Endodermal cell (in vitro differentiated cells): ENCODE results near the gene SMAD3. TPM values are rescaled to one million over a fixed set of nuclear protein-coding genes. Genes with fewer than 3 reads are reported as not detected.

ENCODE experiments used
- DNase-seq: peaks from one replicate; pipeline ENCODE4 v3.0.0-alpha.2; 2017
- H3K27ac ChIP-seq: 2 replicates; pipeline ENCODE4 v1.5.1; 2013; ENCODE audit warnings: mild to moderate bottlenecking, low read depth, low read length, moderate library complexity
- H3K27me3 ChIP-seq: 2 replicates; pipeline ENCODE4 v1.6.1; 2013; ENCODE audit warnings: mild to moderate bottlenecking, low read length, moderate library complexity; ENCODE audit not compliant: insufficient read depth, control insufficient read depth, poor library complexity, severe bottlenecking
- H3K36me3 ChIP-seq: 2 replicates; pipeline ENCODE4 v1.7.0; 2013; ENCODE audit warnings: mild to moderate bottlenecking, low read length, moderate library complexity; ENCODE audit not compliant: control insufficient read depth, insufficient read depth
- H3K4me1 ChIP-seq: one replicate; pipeline ENCODE4 v1.7.0; 2013; ENCODE audit warnings: low read length; ENCODE audit not compliant: control insufficient read depth, insufficient read depth
- H3K4me3 ChIP-seq: 2 replicates; pipeline ENCODE4 v1.5.1; 2013; ENCODE audit warnings: mild to moderate bottlenecking, low read length, moderate library complexity
- H3K9ac ChIP-seq: 2 replicates; pipeline ENCODE4 v1.6.1; 2013; ENCODE audit warnings: mild to moderate bottlenecking, low read length, moderate library complexity; ENCODE audit not compliant: poor library complexity, severe bottlenecking; ENCODE audit errors: extremely low read depth
- H3K9me3 ChIP-seq: 2 replicates; pipeline ENCODE4 v1.6.1; 2013; ENCODE audit warnings: mild to moderate bottlenecking, low read length, moderate library complexity; ENCODE audit not compliant: control insufficient read depth
- H3K27ac Mint-ChIP-seq: 2 replicates; pipeline ENCODE4 v1.8.0; 2020; ENCODE audit warnings: mixed read lengths
- H3K27me3 Mint-ChIP-seq: 2 replicates; pipeline ENCODE4 v1.8.0; 2021; ENCODE audit warnings: mild to moderate bottlenecking, mixed read lengths; ENCODE audit not compliant: insufficient read depth
- H3K36me3 Mint-ChIP-seq: 2 replicates; pipeline ENCODE4 v1.8.0; 2020; ENCODE audit warnings: low read depth, mixed read lengths
- H3K4me1 Mint-ChIP-seq: 2 replicates; pipeline ENCODE4 v1.8.0; 2020; ENCODE audit warnings: mixed read lengths
- H3K4me3 Mint-ChIP-seq: 2 replicates; pipeline ENCODE4 v1.8.0; 2020; ENCODE audit warnings: mild to moderate bottlenecking, moderate library complexity, mixed read lengths
- H3K9me3 Mint-ChIP-seq: 2 replicates; pipeline ENCODE4 v1.8.0; 2020; ENCODE audit warnings: mild to moderate bottlenecking, mixed read lengths
- WGBS, 2 experiments: methylation state at CpG; one replicate each; pipeline versions ENCODE4 v1.1.5 to v1.1.7; 2013; ENCODE audit warnings: missing lambda C conversion rate in 2 of 2, mixed read lengths in 1 of 2; ENCODE audit not compliant: insufficient coverage in 1 of 2, insufficient read length in 1 of 2; 5-methylcytosine and 5-hydroxymethylcytosine counted together
- total RNA-seq, 2 donors: library from RNA; stranded (reverse); fragmentation: NEBNext Ultra II Directional in 1 of 2; extraction: Animal tissue kit (Norgen Biotek cat#: 25700) in 1 of 2; gene quantifications; 2 replicates in 1 of 2; 3 replicates in 1 of 2; pipeline ENCODE4 v1.2.1, GENCODE V29; 2021
- TF ChIP-seq, protein P1 (sequence below): fragments of 200-600 bp; sonication (generic); conservative IDR thresholded peaks from 2 replicates; pipeline ENCODE4 v1.5.0; 2021; ENCODE audit warnings: antibody characterized with exemption, mild to moderate bottlenecking

Gene SMAD3
- total RNA-seq, 2 donors from 2014 or later: 7.8 to 9.6 TPM

DNA sequence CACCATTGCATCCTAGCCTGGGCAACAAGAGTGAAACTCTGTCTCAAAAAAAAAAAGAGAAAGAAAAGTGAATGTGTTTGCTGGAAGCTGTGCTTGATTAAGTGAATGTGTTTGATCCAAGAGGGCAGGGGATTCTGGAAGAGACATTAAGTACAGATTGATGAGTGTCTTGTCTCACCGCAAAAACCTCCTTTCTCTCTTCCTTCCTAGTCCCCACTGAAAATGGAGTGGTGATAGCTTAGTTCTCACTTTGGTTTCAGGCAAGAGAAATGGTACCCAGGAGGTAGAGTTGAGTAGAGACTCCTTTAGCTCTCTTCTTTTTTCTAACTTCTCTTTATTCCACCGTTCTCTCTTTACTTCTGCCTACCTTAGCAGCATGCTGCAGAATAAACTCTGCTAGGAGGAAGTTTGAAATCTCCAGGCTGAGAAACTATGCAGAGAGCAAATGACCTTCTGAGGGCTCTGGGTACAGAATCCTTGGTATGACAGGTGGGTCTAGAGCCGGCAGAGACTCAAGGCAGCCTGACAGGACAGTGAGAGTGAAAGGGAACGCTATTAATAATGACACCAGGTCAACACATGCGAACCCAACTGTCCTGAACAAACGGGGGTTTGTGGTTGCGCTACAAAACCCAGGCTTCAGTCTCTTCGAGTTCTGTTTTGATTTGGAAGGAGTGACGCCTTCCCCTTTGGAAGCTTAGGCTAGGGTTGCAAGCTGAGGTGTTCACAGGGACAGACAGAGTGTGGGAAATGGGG is 74.9 kb downstream of the SMAD3 start:
- whole genome bisulfite sequencing, 2 experiments: 89 to 92% methylated on average over 6 to 9 of the region's 9 CpGs
- H3K4me1 Mint-ChIP-seq: peaks cover 51% of the 10 kb centered on the region

DNA sequence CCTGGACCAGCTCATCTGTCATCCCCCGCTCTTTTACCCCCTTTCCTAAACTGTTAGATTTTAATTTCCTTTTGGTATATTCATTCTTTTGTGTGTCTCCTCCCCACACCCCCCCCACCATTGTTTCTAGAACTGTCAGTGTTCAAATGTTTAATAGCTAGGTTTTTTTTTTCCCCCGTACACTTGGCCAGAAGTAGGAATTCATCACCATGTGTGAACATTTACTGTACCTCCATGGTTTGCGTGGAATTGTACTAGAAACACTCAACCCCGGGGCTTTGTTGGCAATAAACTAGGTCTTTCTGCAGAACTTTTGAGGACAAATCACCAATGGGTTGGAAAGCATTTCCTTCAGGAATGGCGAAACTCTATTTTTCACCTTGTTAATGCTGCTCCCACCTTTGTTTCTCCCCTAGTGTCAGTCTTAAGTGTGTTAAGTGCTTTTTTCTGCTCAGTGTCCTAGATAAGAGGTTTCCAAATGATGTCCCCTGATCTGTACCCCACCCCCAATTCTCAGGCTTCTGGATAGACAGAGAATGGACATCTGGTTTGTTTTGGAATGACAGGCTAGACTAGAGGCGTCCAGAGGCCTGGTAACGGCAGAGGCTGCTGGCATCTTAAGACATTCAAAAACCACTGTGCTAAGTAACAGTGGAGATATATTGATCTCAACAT is 76.8 kb downstream of the SMAD3 start:
- peaks cover 19% of the 10 kb centered on the region for H3K4me1 ChIP-seq
- no peak overlapping the region for H3K9ac ChIP-seq
- TF ChIP-seq, protein P1, sequence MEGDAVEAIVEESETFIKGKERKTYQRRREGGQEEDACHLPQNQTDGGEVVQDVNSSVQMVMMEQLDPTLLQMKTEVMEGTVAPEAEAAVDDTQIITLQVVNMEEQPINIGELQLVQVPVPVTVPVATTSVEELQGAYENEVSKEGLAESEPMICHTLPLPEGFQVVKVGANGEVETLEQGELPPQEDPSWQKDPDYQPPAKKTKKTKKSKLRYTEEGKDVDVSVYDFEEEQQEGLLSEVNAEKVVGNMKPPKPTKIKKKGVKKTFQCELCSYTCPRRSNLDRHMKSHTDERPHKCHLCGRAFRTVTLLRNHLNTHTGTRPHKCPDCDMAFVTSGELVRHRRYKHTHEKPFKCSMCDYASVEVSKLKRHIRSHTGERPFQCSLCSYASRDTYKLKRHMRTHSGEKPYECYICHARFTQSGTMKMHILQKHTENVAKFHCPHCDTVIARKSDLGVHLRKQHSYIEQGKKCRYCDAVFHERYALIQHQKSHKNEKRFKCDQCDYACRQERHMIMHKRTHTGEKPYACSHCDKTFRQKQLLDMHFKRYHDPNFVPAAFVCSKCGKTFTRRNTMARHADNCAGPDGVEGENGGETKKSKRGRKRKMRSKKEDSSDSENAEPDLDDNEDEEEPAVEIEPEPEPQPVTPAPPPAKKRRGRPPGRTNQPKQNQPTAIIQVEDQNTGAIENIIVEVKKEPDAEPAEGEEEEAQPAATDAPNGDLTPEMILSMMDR: no peak
- H3K27me3 ChIP-seq: no peaks in the 10 kb centered on the region
- no peak overlapping the region for H3K4me3 ChIP-seq
- H3K27ac ChIP-seq: no peak overlapping the region
- Mint-ChIP-seq H3K4me1 (peaks cover 60% of the 10 kb centered on the region), H3K36me3 (no peaks in the 10 kb centered on the region), H3K9me3 (no peaks in the 10 kb centered on the region), H3K4me3 (no peak overlapping the region), H3K27ac (no peak overlapping the region), H3K27me3 (peaks cover 7% of the 10 kb centered on the region)
- WGBS, 2 experiments: 87 to 93% methylated on average over 4 to 7 of the region's 7 CpGs
- no peak for DNase-seq
- no peaks in the 10 kb centered on the region for H3K9me3 ChIP-seq
- no peaks in the 10 kb centered on the region for H3K36me3 ChIP-seq

More for the DNA sequence above, 74.9 kb downstream of the SMAD3 start:
- no peaks in the 10 kb centered on the region for H3K36me3 ChIP-seq
- Mint-ChIP-seq H3K4me3 (no peak overlapping the region), H3K27me3 (peaks cover 7% of the 10 kb centered on the region), H3K9me3 (no peaks in the 10 kb centered on the region), H3K27ac (no peak overlapping the region), H3K36me3 (no peaks in the 10 kb centered on the region)
- H3K4me1 ChIP-seq: peaks cover 10% of the 10 kb centered on the region
- DNase-seq: no peak
- no peak overlapping the region for H3K27ac ChIP-seq
- no peak overlapping the region for H3K9ac ChIP-seq
- H3K9me3 ChIP-seq: no peaks in the 10 kb centered on the region
- TF ChIP-seq, protein P1: no peak
- no peak overlapping the region for H3K4me3 ChIP-seq
- H3K27me3 ChIP-seq: no peaks in the 10 kb centered on the region

DNA sequence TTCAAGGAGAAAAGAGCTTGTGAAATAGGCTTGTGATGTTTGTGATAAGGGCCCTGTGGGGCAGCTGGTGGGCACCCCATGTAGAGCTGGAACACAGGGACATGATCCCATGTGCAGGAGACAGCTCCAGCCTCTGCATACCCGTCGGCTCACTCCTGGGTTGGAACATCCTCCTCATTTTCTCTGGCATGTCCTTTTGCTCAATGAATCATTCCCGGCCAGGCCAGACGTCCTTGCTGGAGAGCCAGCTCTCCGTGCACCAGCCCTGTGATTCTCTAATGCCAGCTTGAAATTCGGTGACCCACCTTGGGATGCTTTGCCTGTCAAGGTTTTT is 77.3 kb downstream of the SMAD3 start:
- Mint-ChIP-seq H3K9me3 (no peaks in the 10 kb centered on the region), H3K4me1 (peaks cover 61% of the 10 kb centered on the region), H3K27me3 (peaks cover 7% of the 10 kb centered on the region), H3K4me3 (no peak overlapping the region), H3K36me3 (no peaks in the 10 kb centered on the region), H3K27ac (no peak overlapping the region)
- WGBS, 2 experiments: 86 to 89% methylated on average over 5 to 6 of the region's 6 CpGs
- Histone ChIP-seq H3K36me3 (no peaks in the 10 kb centered on the region), H3K27me3 (no peaks in the 10 kb centered on the region), H3K4me3 (no peak overlapping the region), H3K27ac (no peak overlapping the region), H3K9me3 (no peaks in the 10 kb centered on the region), H3K4me1 (peaks cover 24% of the 10 kb centered on the region), H3K9ac (no peak overlapping the region)
- DNase-seq: peak; percentile 48
- TF ChIP-seq, protein P1: no peak
